ENCODE results near the gene CX3CL1. TPM values are rescaled to one million over a fixed set of nuclear protein-coding genes. Genes with fewer than 3 reads are reported as not detected.

CX3CL1 gene
- total RNA-seq, 1 experiment from 2014 or later = 1.7 TPM

DNA sequence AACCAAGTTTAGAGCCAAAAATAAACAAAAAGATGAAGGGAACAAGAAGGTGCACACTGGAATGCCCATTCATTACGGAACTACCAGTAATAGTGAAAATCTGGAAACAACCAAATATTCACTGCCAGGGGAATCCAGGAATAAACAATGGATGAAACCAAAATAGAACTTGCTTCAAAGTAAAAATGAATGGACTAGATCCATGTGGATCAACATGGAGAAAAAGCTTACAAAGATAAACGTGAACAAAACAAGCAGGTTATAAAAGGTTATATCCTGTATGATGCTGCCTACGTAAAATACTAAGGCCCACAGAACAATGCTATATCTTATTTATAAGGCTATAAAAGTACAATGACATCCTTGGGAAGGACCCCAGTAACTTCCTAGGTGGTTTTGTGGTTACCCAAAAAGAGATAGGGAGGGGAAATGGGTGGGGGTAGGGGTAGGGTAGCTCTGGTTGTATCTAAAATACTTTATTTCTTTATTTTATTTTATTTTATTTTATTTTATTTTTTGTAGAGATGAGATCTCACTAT is 26.6 kb upstream of the CX3CL1 start:
- H2AFZ ChIP-seq (ENCODE audit: low read length) = no peak overlapping the region
- H2BK5ac ChIP-seq (ENCODE audit: insufficient read length, low read length) = no peak overlapping the region
- DNase-seq = no peak
- H3K27ac ChIP-seq (ENCODE audit: insufficient read length, low read depth, low read length) = no peak overlapping the region
- no peak overlapping the region for H2BK120ac ChIP-seq (ENCODE audit: low read depth, low read length, poor library complexity, severe bottlenecking)
- no peak overlapping the region for H3K4me3 Mint-ChIP-seq
- H3T11ph ChIP-seq (ENCODE audit: low read length) = no peak overlapping the region
- no peak overlapping the region for H3K4me2 ChIP-seq (ENCODE audit: insufficient read depth, insufficient read length, low read length)
- H3K14ac ChIP-seq (ENCODE audit: insufficient read depth, low read length) = no peak overlapping the region
- H3K4me1 Mint-ChIP-seq = no peaks in the 10 kb centered on the region
- H2AK5ac ChIP-seq (ENCODE audit: insufficient read length, low read length) = no peak overlapping the region
- H3K4ac ChIP-seq (ENCODE audit: low read depth, low read length) = no peak overlapping the region
- no peaks in the 10 kb centered on the region for H3K9me3 ChIP-seq (ENCODE audit: control insufficient read depth, low read depth, low read length)
- H3K79me1 ChIP-seq (ENCODE audit: insufficient read depth, low read depth, low read length, poor library complexity, severe bottlenecking) = no peaks in the 10 kb centered on the region
- H2BK20ac ChIP-seq (ENCODE audit: low read depth, low read length, poor library complexity, severe bottlenecking) = no peak overlapping the region
- H3K27me3 ChIP-seq (ENCODE audit: insufficient read depth, low read length) = no peaks in the 10 kb centered on the region
- no peak overlapping the region for H2BK15ac ChIP-seq (ENCODE audit: low read depth, low read length)
- TF ChIP-seq, protein P1, sequence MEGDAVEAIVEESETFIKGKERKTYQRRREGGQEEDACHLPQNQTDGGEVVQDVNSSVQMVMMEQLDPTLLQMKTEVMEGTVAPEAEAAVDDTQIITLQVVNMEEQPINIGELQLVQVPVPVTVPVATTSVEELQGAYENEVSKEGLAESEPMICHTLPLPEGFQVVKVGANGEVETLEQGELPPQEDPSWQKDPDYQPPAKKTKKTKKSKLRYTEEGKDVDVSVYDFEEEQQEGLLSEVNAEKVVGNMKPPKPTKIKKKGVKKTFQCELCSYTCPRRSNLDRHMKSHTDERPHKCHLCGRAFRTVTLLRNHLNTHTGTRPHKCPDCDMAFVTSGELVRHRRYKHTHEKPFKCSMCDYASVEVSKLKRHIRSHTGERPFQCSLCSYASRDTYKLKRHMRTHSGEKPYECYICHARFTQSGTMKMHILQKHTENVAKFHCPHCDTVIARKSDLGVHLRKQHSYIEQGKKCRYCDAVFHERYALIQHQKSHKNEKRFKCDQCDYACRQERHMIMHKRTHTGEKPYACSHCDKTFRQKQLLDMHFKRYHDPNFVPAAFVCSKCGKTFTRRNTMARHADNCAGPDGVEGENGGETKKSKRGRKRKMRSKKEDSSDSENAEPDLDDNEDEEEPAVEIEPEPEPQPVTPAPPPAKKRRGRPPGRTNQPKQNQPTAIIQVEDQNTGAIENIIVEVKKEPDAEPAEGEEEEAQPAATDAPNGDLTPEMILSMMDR (conservative IDR thresholded peaks at IDR 0.05) = no peak
- H3K23ac ChIP-seq (ENCODE audit: insufficient read length, low read depth, low read length) = no peak overlapping the region
- no peaks in the 10 kb centered on the region for H3K36me3 Mint-ChIP-seq (ENCODE audit: insufficient read depth in 1 of 3, low read depth in 3 of 3)
- no peaks in the 10 kb centered on the region for H3K4me1 ChIP-seq (ENCODE audit: insufficient read depth, low read length)
- no peak overlapping the region for H3K27ac Mint-ChIP-seq
- H4K8ac ChIP-seq (replicated peaks; ENCODE audit: insufficient read length, low read depth, low read length) = no peak overlapping the region
- H4K20me1 ChIP-seq (ENCODE audit: control insufficient read depth, insufficient read depth, insufficient read length) = no peaks in the 10 kb centered on the region
- no peak overlapping the region for H2BK12ac ChIP-seq (ENCODE audit: insufficient read length, low read depth, low read length)
- no peaks in the 10 kb centered on the region for H3K23me2 ChIP-seq (ENCODE audit: insufficient read length, low read depth, low read length, poor library complexity, severe bottlenecking)
- no CpG with 5 or more reads among the region's 3 CpGs for WGBS (ENCODE audit: extremely low coverage, insufficient read length, low lambda C conversion rate)
- H3K56ac ChIP-seq (ENCODE audit: insufficient read length, low read depth, low read length) = no peak overlapping the region
- H3K18ac ChIP-seq (ENCODE audit: insufficient read length, low read depth, low read length) = no peak overlapping the region
- no peak overlapping the region for H3K9ac ChIP-seq (ENCODE audit: extremely low read depth, insufficient read length, low read length)
- no peaks in the 10 kb centered on the region; a peak in 1 of 5 replicates for H3K9me3 Mint-ChIP-seq
- H4K5ac ChIP-seq (ENCODE audit: insufficient read length, low read depth, low read length) = no peak overlapping the region
- no peaks in the 10 kb centered on the region for H3K79me2 ChIP-seq (ENCODE audit: insufficient read depth, low read length)
- no peak overlapping the region for H4K91ac ChIP-seq (ENCODE audit: insufficient read length, low read depth, low read length)
- H3K27me3 Mint-ChIP-seq (ENCODE audit: low read depth) = peaks cover 30% of the 10 kb centered on the region

Measured in H9 (cell line).